DOHH2 (cell line): ENCODE results near the gene WDR59.

Source experiments
- H3F3A ChIP-seq: fragments of 200-600 bp; sonication (generic), shearing (Covaris generic); 2 replicates; pipeline ENCODE4 v1.6.0; 2016; ENCODE audit warnings: antibody characterized with exemption, mild to moderate bottlenecking; ENCODE audit not compliant: control insufficient read depth, insufficient read depth
- H3K27ac ChIP-seq: fragments of 200-600 bp; sonication (generic); 2 replicates; pipeline ENCODE4 v1.5.1; 2014; ENCODE audit warnings: low read depth, mild to moderate bottlenecking, low read length, moderate library complexity
- H3K27me3 ChIP-seq: fragments of 200-600 bp; sonication (generic); 2 replicates; pipeline ENCODE4 v1.6.1; 2014; ENCODE audit warnings: mild to moderate bottlenecking, low read length, mixed read lengths; ENCODE audit not compliant: control insufficient read depth
- H3K36me3 ChIP-seq: fragments of 200-600 bp; sonication (generic); 2 replicates; pipeline ENCODE4 v1.6.1; 2014; ENCODE audit warnings: mild to moderate bottlenecking, low read length, moderate library complexity, mixed read lengths; ENCODE audit not compliant: control insufficient read depth
- H3K4me1 ChIP-seq: fragments of 200-600 bp; sonication (generic); 2 replicates; pipeline ENCODE4 v1.6.1; 2014; ENCODE audit warnings: mild to moderate bottlenecking, low read length, mixed read lengths; ENCODE audit not compliant: control insufficient read depth
- H3K4me2 ChIP-seq: fragments of 200-600 bp; sonication (generic); 2 replicates; pipeline ENCODE4 v1.6.0; 2014; ENCODE audit warnings: mild to moderate bottlenecking, low read length, moderate library complexity
- H3K4me3 ChIP-seq: fragments of 200-600 bp; sonication (generic); 2 replicates; pipeline ENCODE4 v1.5.1; 2014; ENCODE audit warnings: mild to moderate bottlenecking, low read length, mixed read lengths
- H3K79me2 ChIP-seq: fragments of 200-600 bp; sonication (generic); 2 replicates; pipeline ENCODE4 v1.6.1; 2014; ENCODE audit warnings: mild to moderate bottlenecking, low read length, mixed read lengths; ENCODE audit not compliant: control insufficient read depth
- H3K9me2 ChIP-seq: fragments of 200-600 bp; sonication (generic); replicated peaks from 2 replicates; pipeline ENCODE4 v1.6.1; 2014; ENCODE audit warnings: mild to moderate bottlenecking, low read length, mixed read lengths; ENCODE audit not compliant: control insufficient read depth
- H3K9me3 ChIP-seq: fragments of 200-600 bp; sonication (generic); 2 replicates; pipeline ENCODE4 v1.6.1; 2014; ENCODE audit warnings: antibody characterized with exemption, low read length, mixed read lengths; ENCODE audit not compliant: control insufficient read depth, insufficient read depth
- H4K20me1 ChIP-seq: fragments of 200-600 bp; sonication (generic); 2 replicates; pipeline ENCODE4 v1.6.0; 2014; ENCODE audit warnings: low read depth, mild to moderate bottlenecking, antibody characterized with exemption, low read length, moderate library complexity; ENCODE audit not compliant: control insufficient read depth, insufficient read depth
- EZH2phosphoT487 ChIP-seq: fragments of 200-600 bp; sonication (generic); IDR thresholded peaks from 2 replicates; pipeline ENCODE4 v1.6.1; 2017; ENCODE audit warnings: borderline replicate concordance, mild to moderate bottlenecking, antibody characterized with exemption, low read length, moderate library complexity, mixed read lengths
- TF ChIP-seq, protein P1 (sequence below): fragments of 200-600 bp; sonication (generic); IDR thresholded peaks from one replicate; pipeline ENCODE4 v1.5.1; 2014; ENCODE audit warnings: antibody characterized with exemption, mild to moderate bottlenecking, low read depth, low read length; ENCODE audit not compliant: poor library complexity, severe bottlenecking

WDR59 gene

DNA sequence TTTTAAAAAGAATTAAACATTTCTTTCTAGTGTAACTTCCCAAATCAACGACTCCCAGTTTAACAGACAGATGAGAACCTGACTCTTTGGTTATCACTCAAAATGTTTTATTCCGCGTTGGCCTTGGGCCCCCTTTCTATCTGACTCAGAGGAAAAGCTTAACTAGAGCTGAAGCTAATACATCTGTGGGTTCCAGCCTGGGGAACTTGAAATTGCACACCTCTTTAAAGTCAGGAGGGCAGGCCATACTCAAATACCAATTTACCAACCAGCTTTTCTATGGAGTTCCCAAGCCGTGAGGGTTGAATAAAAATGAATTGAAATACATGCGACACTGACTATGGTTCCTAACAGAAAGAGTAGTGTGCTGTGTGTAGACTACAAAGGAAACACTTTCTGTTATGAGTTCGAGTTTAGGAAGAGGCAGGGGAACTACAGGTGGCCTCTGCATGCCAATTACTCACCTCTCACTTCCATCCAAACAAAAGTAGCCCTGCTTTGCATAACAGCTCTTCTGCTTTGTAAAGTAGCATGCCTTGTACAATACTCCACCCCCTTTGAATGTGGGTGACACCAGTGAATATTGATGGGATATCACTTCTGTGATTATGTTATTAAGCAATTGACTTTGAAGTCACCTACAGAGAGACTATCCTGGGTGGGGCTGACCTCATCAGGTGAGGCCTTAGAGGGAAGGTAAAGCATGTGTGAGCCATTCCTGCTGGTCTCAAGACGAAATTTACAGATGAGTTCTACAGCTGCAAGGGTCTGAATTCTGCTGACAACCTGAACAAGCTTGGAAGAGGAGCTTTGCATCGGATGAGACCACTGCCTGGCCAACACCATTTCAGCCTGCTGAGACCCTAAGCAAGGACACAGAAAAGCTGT lies 92.1 kb downstream of the WDR59 start:
- no peaks in the 10 kb centered on the region for H3K27me3 ChIP-seq
- peaks cover 18% of the 10 kb centered on the region for H3K4me1 ChIP-seq
- H3K79me2 ChIP-seq = no peaks in the 10 kb centered on the region
- H3K4me2 ChIP-seq = peak overlapping the region; percentile 51
- no peaks in the 10 kb centered on the region for H4K20me1 ChIP-seq
- H3K9me3 ChIP-seq = no peaks in the 10 kb centered on the region
- no peaks in the 10 kb centered on the region for H3F3A ChIP-seq
- peak overlapping the region; percentile 38 for H3K4me3 ChIP-seq
- H3K27ac ChIP-seq = peak overlapping the region; percentile 56
- H3K9me2 ChIP-seq = no peaks in the 10 kb centered on the region
- no peak for TF ChIP-seq EZH2phosphoT487
- TF ChIP-seq, protein P1, sequence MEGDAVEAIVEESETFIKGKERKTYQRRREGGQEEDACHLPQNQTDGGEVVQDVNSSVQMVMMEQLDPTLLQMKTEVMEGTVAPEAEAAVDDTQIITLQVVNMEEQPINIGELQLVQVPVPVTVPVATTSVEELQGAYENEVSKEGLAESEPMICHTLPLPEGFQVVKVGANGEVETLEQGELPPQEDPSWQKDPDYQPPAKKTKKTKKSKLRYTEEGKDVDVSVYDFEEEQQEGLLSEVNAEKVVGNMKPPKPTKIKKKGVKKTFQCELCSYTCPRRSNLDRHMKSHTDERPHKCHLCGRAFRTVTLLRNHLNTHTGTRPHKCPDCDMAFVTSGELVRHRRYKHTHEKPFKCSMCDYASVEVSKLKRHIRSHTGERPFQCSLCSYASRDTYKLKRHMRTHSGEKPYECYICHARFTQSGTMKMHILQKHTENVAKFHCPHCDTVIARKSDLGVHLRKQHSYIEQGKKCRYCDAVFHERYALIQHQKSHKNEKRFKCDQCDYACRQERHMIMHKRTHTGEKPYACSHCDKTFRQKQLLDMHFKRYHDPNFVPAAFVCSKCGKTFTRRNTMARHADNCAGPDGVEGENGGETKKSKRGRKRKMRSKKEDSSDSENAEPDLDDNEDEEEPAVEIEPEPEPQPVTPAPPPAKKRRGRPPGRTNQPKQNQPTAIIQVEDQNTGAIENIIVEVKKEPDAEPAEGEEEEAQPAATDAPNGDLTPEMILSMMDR = no peak
- peaks cover 36% of the 10 kb centered on the region for H3K36me3 ChIP-seq

DNA sequence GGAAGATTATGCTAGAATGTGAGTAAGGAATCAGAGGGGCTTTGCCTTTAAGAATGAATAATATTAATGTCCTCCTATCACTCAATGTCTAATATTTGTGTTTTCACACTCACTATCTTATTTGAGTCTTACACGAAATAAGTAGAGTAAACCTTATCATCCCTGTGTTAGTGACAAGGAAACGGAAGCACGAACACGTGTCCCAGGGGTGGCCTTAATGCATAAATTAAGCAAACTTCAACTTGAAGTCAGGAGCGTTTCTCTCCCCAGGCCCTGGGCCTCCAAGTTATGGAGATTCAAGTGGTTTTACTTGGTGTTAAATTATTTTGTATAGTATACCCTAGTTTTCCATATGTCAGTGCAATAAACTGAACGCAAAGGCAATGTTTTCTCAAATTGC lies 96.0 kb downstream of the WDR59 start:
- Histone ChIP-seq H3K9me2 (no peaks in the 10 kb centered on the region), H3K36me3 (peaks cover 39% of the 10 kb centered on the region), H3K27me3 (no peaks in the 10 kb centered on the region), H4K20me1 (no peaks in the 10 kb centered on the region), H3K4me3 (no peak overlapping the region), H3K4me2 (no peak overlapping the region), H3K79me2 (no peaks in the 10 kb centered on the region), H3K27ac (no peak overlapping the region), H3K9me3 (no peaks in the 10 kb centered on the region), H3F3A (no peaks in the 10 kb centered on the region), H3K4me1 (peaks cover 18% of the 10 kb centered on the region)
- TF ChIP-seq, protein P1 = no peak
- no peak for TF ChIP-seq EZH2phosphoT487

DNA sequence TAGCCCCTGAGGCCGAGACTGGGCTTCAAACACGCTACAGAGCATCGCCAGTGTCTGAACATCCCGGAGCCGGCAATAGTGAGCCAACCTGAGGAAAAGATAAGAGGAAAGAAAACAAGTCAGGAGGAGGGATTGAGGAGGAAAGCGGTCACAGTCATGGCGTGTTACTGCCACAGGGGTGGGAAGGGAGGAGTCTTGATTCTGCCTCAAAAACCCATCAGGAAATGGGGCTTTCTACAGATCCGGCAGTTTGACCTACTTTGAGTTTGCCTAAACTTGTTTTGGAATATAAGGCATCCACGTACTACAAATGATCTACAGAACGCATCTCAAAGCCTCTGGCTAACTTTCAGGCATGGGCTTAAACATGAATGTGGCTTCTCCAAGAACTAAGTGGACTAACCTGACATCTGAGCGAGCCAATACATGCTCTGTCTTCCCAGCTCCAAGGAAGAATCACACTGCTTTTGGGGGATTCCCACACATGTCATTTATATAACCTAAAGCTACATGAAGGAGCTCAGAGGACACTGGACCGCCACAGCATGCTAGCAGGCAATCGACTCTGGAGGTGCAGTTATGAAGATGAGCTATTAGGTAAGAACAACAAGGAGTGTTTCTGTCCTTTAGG lies 96.6 kb downstream of the WDR59 start:
- Histone ChIP-seq H3F3A (no peaks in the 10 kb centered on the region), H3K9me3 (no peaks in the 10 kb centered on the region), H3K4me2 (no peak overlapping the region), H3K9me2 (no peaks in the 10 kb centered on the region), H3K27ac (no peak overlapping the region), H3K79me2 (no peaks in the 10 kb centered on the region), H3K36me3 (peaks cover 35% of the 10 kb centered on the region), H3K4me1 (peaks cover 13% of the 10 kb centered on the region), H3K27me3 (no peaks in the 10 kb centered on the region), H3K4me3 (no peak overlapping the region), H4K20me1 (no peaks in the 10 kb centered on the region)
- no peak for TF ChIP-seq EZH2phosphoT487
- TF ChIP-seq, protein P1 = no peak
